SK-N-SH (cell line): Measurements from ENCODE around the gene SLCO2A1. TPM values are rescaled to one million over a fixed set of nuclear protein-coding genes. Genes with fewer than 3 reads are reported as not detected.

Experiments
- CTCF ChIA-PET: fragments of 300-600, 350-600 bp; formaldehyde crosslinking; extraction: SDS; loops from one replicate; lab custom pipeline; 2021; lab: Yijun Ruan, JAX
- POLR2A ChIA-PET: fragments of 350-600 bp; sonication (Branson Sonifier 250); formaldehyde crosslinking; extraction: SDS; loops from one replicate; lab custom pipeline; 2020; ENCODE audit warnings: antibody characterized with exemption, inconsistent platforms; lab: Yijun Ruan, JAX
- DNase-seq: peaks from one replicate; pipeline ENCODE4 v3.0.0; 2012
- H2AFZ ChIP-seq: fragments of 200-600 bp; sonication (generic); 2 replicates; pipeline ENCODE4 v1.8.1; 2016; ENCODE audit warnings: antibody characterized with exemption, mild to moderate bottlenecking, low read depth
- H3F3A ChIP-seq: fragments of 200-600 bp; sonication (generic); replicated peaks from 2 replicates; pipeline ENCODE3; 2016; ENCODE audit warnings: antibody characterized with exemption, mild to moderate bottlenecking; ENCODE audit not compliant: insufficient read depth
- H3K27ac ChIP-seq, 2 experiments: fragments of 200-500 bp in 1 of 2; fragments of 200-600 bp in 1 of 2; sonication (Bioruptor generic) in 1 of 2; sonication (generic), shearing (Covaris generic) in 1 of 2; 2 replicates each; pipeline versions ENCODE4 v1.5.1 to v1.6.1; 2014 to 2016; ENCODE audit warnings: low read depth in 2 of 2, inconsistent platforms in 1 of 2, low read length in 1 of 2, mild to moderate bottlenecking in 1 of 2, mixed read lengths in 1 of 2
- H3K27me3 ChIP-seq: fragments of 200-600 bp; sonication (generic), shearing (Covaris generic); 2 replicates; pipeline ENCODE4 v1.6.1; 2016; ENCODE audit warnings: mixed run types; ENCODE audit not compliant: insufficient read depth
- H3K36me3 ChIP-seq, 2 experiments: fragments of 200-500 bp in 1 of 2; fragments of 200-600 bp in 1 of 2; sonication (Bioruptor generic) in 1 of 2; sonication (generic) in 1 of 2; replicated peaks in 1 of 2; 2 replicates each; pipeline versions ENCODE3 to v1.5.1; 2014 to 2016; ENCODE audit warnings: low read length in 1 of 2, mild to moderate bottlenecking in 1 of 2; ENCODE audit not compliant: insufficient read depth in 2 of 2, control insufficient read depth in 1 of 2
- H3K4me1 ChIP-seq, 2 experiments: fragments of 200-500 bp in 1 of 2; fragments of 200-600 bp in 1 of 2; sonication (Bioruptor generic) in 1 of 2; sonication (generic), shearing (Covaris generic) in 1 of 2; 2 replicates each; pipeline versions ENCODE4 v1.5.1 to v1.6.1; 2014 to 2016; ENCODE audit warnings: low read depth in 1 of 2, low read length in 1 of 2, mixed run types in 1 of 2; ENCODE audit not compliant: insufficient read depth in 2 of 2, control insufficient read depth in 1 of 2
- H3K4me2 ChIP-seq: fragments of 200-600 bp; sonication (generic), shearing (Covaris generic); 2 replicates; pipeline ENCODE4 v1.6.1; 2017; ENCODE audit warnings: mixed run types
- H3K4me3 ChIP-seq, 2 experiments: fragments of 200-500 bp in 1 of 2; fragments of 200-600 bp in 1 of 2; sonication (Bioruptor generic) in 1 of 2; sonication (generic), shearing (Covaris generic) in 1 of 2; 2 replicates each; pipeline versions ENCODE4 v1.5.1 to v1.8.1; 2014 to 2016; ENCODE audit warnings: low read depth in 2 of 2, inconsistent platforms in 1 of 2, low read length in 1 of 2, mild to moderate bottlenecking in 1 of 2, mixed read lengths in 1 of 2, moderate library complexity in 1 of 2
- H3K79me2 ChIP-seq: fragments of 200-600 bp; sonication (generic); 2 replicates; pipeline ENCODE4 v1.8.1; 2017; ENCODE audit warnings: mild to moderate bottlenecking; ENCODE audit not compliant: insufficient read depth
- H3K9ac ChIP-seq: fragments of 200-600 bp; sonication (generic); 2 replicates; pipeline ENCODE4 v1.6.1; 2017; ENCODE audit warnings: mixed run types
- H3K9me2 ChIP-seq: fragments of 200-600 bp; sonication (generic); 2 replicates; pipeline ENCODE4 v1.6.1; 2017; ENCODE audit warnings: mixed run types
- H3K9me3 ChIP-seq: fragments of 200-600 bp; sonication (generic); 2 replicates; pipeline ENCODE4 v1.6.1; 2017; ENCODE audit warnings: mixed run types, mild to moderate bottlenecking, moderate library complexity
- H4K20me1 ChIP-seq: fragments of 200-600 bp; sonication (generic); 2 replicates; pipeline ENCODE4 v1.6.1; 2017; ENCODE audit warnings: mild to moderate bottlenecking, mixed run types; ENCODE audit not compliant: insufficient read depth
- CHD2 ChIP-seq: fragments of 150-350 bp; IDR thresholded peaks from 2 replicates; pipeline ENCODE4 v1.6.1; 2018; ENCODE audit warnings: low read length; ENCODE audit not compliant: partially characterized antibody
- FOXJ3 ChIP-seq: sonication (generic); formaldehyde crosslinking; IDR thresholded peaks from 2 replicates; pipeline ENCODE4 v1.5.1; 2020; ENCODE audit warnings: mild to moderate bottlenecking, missing genetic modification reagents
- GATA2 ChIP-seq: sonication (generic); formaldehyde crosslinking; IDR thresholded peaks from 2 replicates; pipeline ENCODE4 v1.5.0; 2020; ENCODE audit warnings: mild to moderate bottlenecking, missing genetic modification reagents
- RAD21 ChIP-seq: IDR thresholded peaks from 2 replicates; pipeline ENCODE4 v1.6.1; 2012; ENCODE audit warnings: mild to moderate bottlenecking, low read length
- RCOR1 ChIP-seq: fragments of 150-350 bp; IDR thresholded peaks from 2 replicates; pipeline ENCODE4 v1.6.1; 2017; ENCODE audit warnings: antibody characterized with exemption, low read length
- SIN3A ChIP-seq: IDR thresholded peaks from 2 replicates; pipeline ENCODE4 v1.6.1; 2012; ENCODE audit warnings: low read depth, mild to moderate bottlenecking, low read length, moderate library complexity, borderline replicate concordance
- USF2 ChIP-seq: fragments of 150-350 bp; IDR thresholded peaks from 2 replicates; pipeline ENCODE4 v1.6.1; 2017; ENCODE audit warnings: antibody characterized with exemption, low read length, low read depth, borderline replicate concordance
- WGBS: methylation state at CpG from one replicate; pipeline ENCODE4 v1.1.6; 2017; ENCODE audit warnings: low lambda C conversion rate; 5-methylcytosine and 5-hydroxymethylcytosine counted together
- polyA plus RNA-seq, 3 experiments: library from polyadenylated mRNA; depleted of rRNA; stranded (reverse); fragments of >200 nt; gene quantifications; 2 replicates each; pipeline ENCODE4 v1.2.3, GENCODE V29; 2012
- TF ChIP-seq, protein P1 (sequence below): fragments of 200-600 bp; sonication (generic); IDR thresholded peaks from 2 replicates; pipeline ENCODE4 v1.6.1; 2017; ENCODE audit warnings: antibody characterized with exemption, mild to moderate bottlenecking, moderate library complexity
- TF ChIP-seq, protein P2 (sequence below): IDR thresholded peaks from 2 replicates; pipeline ENCODE4 v1.4.0; 2012; ENCODE audit warnings: low read depth

SLCO2A1 gene
- polyA plus RNA-seq, 1 of the 3 experiments (the other 2 are of a cell fraction) = 9.3 TPM

DNA sequence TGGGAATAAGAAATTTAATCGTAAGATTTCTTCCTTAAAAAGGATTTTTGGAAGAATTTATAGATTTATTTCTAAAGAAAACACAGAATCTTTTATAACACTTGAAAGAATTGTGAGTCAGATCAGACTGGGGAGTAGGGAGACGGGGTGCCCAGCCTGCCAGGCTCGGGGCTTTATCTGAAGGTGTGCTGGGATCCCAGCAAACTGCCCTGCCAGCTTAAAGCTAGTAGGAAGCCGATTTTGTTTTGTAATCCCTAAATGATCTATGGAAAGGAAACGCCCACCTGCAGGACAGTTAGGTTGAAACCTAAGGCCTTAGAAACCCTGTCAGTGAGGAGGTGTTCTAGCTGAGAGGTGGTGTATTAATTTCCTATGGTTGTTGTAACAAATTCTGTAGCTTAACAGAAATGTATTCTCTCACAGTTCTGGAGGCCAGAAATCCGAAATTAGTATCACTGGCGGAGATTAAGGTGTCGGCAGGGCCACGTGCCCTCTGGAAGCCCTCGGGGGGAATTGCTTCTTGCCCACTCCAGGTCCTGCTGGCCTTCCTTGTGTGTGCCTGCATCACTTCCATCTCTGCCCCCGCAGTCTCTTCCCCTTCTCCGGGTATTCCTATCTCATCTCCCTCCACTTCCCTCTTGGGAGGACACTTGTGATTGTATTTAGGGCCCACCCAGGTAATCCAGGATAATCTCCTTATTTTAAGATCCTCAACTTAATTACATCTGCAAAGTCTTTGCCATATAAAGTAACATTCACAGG lies 114.7 kb downstream of the SLCO2A1 start:
- no peaks in the 10 kb centered on the region for H3K9me3 ChIP-seq
- H4K20me1 ChIP-seq = no peaks in the 10 kb centered on the region
- H3K9me2 ChIP-seq = no peaks in the 10 kb centered on the region
- H3K4me3 ChIP-seq = no peak overlapping the region
- WGBS = 54% methylated on average over 9 of the region's 12 CpGs
- no peak overlapping the region for H3K27ac ChIP-seq
- H3F3A ChIP-seq = no peaks in the 10 kb centered on the region
- no peak overlapping the region for H2AFZ ChIP-seq
- no peak for TF ChIP-seq FOXJ3 (CRISPR knock-in tag)
- no peaks in the 10 kb centered on the region for H3K79me2 ChIP-seq
- no peak overlapping the region for H3K4me2 ChIP-seq
- CTCF ChIA-PET = no interaction called here
- DNase-seq = no peak
- POLR2A ChIA-PET = no interaction called here
- H3K9ac ChIP-seq = no peak overlapping the region
- H3K4me1 ChIP-seq = no peaks in the 10 kb centered on the region
- H3K27me3 ChIP-seq = peaks cover 4% of the 10 kb centered on the region; the same call in 1 of the 2 replicates
- no peaks in the 10 kb centered on the region for H3K36me3 ChIP-seq

DNA sequence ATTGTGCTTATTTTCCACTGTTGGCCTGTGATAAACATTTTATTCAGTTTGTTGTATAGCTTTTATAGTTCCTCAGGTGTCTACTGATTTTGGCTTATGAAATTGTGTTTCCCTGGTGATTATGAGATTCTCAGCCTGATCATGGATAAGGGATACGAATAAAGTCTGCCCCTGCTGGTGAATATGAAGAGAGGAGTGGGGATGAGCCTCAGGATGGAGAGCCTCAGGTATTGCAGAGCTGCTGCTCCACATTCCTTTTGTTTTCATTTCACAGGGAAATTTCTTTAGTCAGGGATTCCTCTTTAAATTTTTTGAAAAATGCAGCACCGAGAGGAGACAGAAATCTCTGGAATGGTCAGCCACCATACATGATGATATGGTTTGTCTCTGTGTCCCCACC lies 119.3 kb downstream of the SLCO2A1 start:
- CTCF ChIA-PET = interaction anchor here (0.7 to 2.1 kb wide), 11 partner anchors 10 to 304 kb away, joined by 3 to 8 read pairs (median 4); no protein-coding TSS in a partner anchor

More for the DNA sequence above, 119.3 kb downstream of the SLCO2A1 start:
- no peaks in the 10 kb centered on the region for H4K20me1 ChIP-seq
- no peaks in the 10 kb centered on the region for H3K9me2 ChIP-seq
- H3K9ac ChIP-seq = no peak overlapping the region
- H2AFZ ChIP-seq = no peak overlapping the region
- no peaks in the 10 kb centered on the region for H3F3A ChIP-seq
- DNase-seq = no peak
- no peaks in the 10 kb centered on the region for H3K4me1 ChIP-seq
- peaks cover 6% of the 10 kb centered on the region; the same call in 1 of the 2 replicates for H3K27me3 ChIP-seq
- no peaks in the 10 kb centered on the region for H3K79me2 ChIP-seq
- no peak overlapping the region for H3K4me2 ChIP-seq
- POLR2A ChIA-PET = no interaction called here
- no peaks in the 10 kb centered on the region for H3K36me3 ChIP-seq
- TF ChIP-seq USF2 = no peak
- TF ChIP-seq, protein P1, sequence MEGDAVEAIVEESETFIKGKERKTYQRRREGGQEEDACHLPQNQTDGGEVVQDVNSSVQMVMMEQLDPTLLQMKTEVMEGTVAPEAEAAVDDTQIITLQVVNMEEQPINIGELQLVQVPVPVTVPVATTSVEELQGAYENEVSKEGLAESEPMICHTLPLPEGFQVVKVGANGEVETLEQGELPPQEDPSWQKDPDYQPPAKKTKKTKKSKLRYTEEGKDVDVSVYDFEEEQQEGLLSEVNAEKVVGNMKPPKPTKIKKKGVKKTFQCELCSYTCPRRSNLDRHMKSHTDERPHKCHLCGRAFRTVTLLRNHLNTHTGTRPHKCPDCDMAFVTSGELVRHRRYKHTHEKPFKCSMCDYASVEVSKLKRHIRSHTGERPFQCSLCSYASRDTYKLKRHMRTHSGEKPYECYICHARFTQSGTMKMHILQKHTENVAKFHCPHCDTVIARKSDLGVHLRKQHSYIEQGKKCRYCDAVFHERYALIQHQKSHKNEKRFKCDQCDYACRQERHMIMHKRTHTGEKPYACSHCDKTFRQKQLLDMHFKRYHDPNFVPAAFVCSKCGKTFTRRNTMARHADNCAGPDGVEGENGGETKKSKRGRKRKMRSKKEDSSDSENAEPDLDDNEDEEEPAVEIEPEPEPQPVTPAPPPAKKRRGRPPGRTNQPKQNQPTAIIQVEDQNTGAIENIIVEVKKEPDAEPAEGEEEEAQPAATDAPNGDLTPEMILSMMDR = peak; percentile 35; the same call in 1 of the 2 replicates
- no peak for TF ChIP-seq CHD2
- no peak for TF ChIP-seq SIN3A
- TF ChIP-seq RCOR1 = no peak
- TF ChIP-seq RAD21 = no peak; the same call in 1 of the 2 replicates
- TF ChIP-seq, protein P2, sequence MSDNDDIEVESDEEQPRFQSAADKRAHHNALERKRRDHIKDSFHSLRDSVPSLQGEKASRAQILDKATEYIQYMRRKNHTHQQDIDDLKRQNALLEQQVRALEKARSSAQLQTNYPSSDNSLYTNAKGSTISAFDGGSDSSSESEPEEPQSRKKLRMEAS = no peak
- TF ChIP-seq GATA2 (CRISPR knock-in tag) = no peak
- WGBS = 61% methylated on average over 2 of the region's 2 CpGs
- H3K27ac ChIP-seq = no peak overlapping the region
- no peaks in the 10 kb centered on the region for H3K9me3 ChIP-seq
- no peak overlapping the region for H3K4me3 ChIP-seq
